DMS153 treated with DMSO at 0.1 percent for 48 hours (cell line): ENCODE data around the gene HOMER2.

Experiments
- DNase-seq: peaks from one replicate; lab custom pipeline; 2025; ENCODE audit not compliant: unreplicated experiment; lab: John Stamatoyannopoulos, UW

The HOMER2 gene

DNA sequence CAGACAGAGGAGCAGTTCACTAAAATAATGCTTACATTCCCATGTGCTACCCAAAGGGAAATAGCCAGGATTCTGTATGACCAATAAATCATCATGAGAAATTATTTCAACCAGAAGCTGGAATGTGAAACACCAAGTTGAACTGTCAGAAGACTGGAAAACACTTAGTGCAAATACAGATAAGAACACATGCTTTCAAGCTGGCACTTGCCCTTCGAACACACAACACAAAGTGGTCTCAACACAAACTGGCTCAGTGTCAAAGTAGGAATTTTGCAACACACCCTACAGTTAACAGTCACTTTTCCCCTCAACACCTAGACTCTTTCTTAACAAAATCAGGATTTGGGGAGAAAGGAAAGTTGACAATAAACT, 148.0 kb downstream of the HOMER2 start:
- no peak for DNase-seq

GRCh38 chr15:82803793-82804574, 148.5 kb downstream of the HOMER2 start:
- no peak for DNase-seq

GRCh38 chr15:82802497-82802896, 150.0 kb downstream of the HOMER2 start:
- no peak for DNase-seq

- DNase-seq: no peak
These were observed 153.2 kb downstream of the HOMER2 start for GRCh38 chr15:82799183-82799841.
